Endothelial cell of umbilical vein (primary cell): ENCODE measurements around the gene MAPK4. TPM values are rescaled to one million over a fixed set of nuclear protein-coding genes. Genes with fewer than 3 reads are reported as not detected.

Experiments used
- BruUV-seq: library from RNA; stranded (reverse); fragments of 400-500 nt; replicated peaks from 2 replicates; lab custom pipeline; 2021; lab: Mats Ljungman, UMichigan
- CTCF ChIA-PET: fragments of 300-600, 350-600 bp; sonication (Branson Sonifier 250); formaldehyde crosslinking; loops from one replicate; lab custom pipeline; 2021; ENCODE audit warnings: antibody characterized with exemption, inconsistent platforms; lab: Charles Lee
- POLR2A ChIA-PET: fragments of 300-600, 350-600 bp; sonication (Branson Sonifier 250); formaldehyde crosslinking; loops from one replicate; lab custom pipeline; 2021; ENCODE audit warnings: antibody characterized with exemption, inconsistent platforms; lab: Charles Lee
- DNase-seq: peaks from one replicate; pipeline ENCODE4 v3.0.0-alpha.2; 2011; ENCODE audit warnings: low read depth, low spot score
- FAIRE-seq: peaks from 2 replicates; lab custom pipeline; 2011; peaks lifted over from hg19 to GRCh38; lab: Jason Lieb, UNC
- H2AFZ ChIP-seq: 2 replicates; pipeline ENCODE4 v1.6.0; 2012; ENCODE audit warnings: low read depth, low read length, control low read depth, inconsistent platforms
- H3K27ac ChIP-seq: 2 replicates; pipeline ENCODE4 v1.5.1; 2011; ENCODE audit warnings: low read depth, mild to moderate bottlenecking, control low read depth, low read length, moderate library complexity; ENCODE audit not compliant: insufficient read depth
- H3K27me3 ChIP-seq, 2 experiments: 2 replicates each; pipeline versions ENCODE4 v1.6.0 to v1.6.1; 2011; ENCODE audit warnings: low read length in 2 of 2, mixed read lengths in 1 of 2; ENCODE audit not compliant: control insufficient read depth in 2 of 2, insufficient read depth in 2 of 2
- H3K36me3 ChIP-seq, 2 experiments: 2 replicates in 1 of 2; 3 replicates in 1 of 2; pipeline ENCODE4 v1.5.1; 2011; ENCODE audit warnings: low read length in 2 of 2, mild to moderate bottlenecking in 1 of 2, moderate library complexity in 1 of 2; ENCODE audit not compliant: control insufficient read depth in 2 of 2, insufficient read depth in 2 of 2; ENCODE audit errors: extremely low read depth in 1 of 2
- H3K4me1 ChIP-seq: 3 replicates; pipeline ENCODE4 v1.5.1; 2011; ENCODE audit warnings: mild to moderate bottlenecking, low read length; ENCODE audit not compliant: control insufficient read depth, insufficient read depth; ENCODE audit errors: extremely low read depth
- H3K4me2 ChIP-seq: 2 replicates; pipeline ENCODE4 v1.6.1; 2011; ENCODE audit warnings: low read length, control low read depth, mixed read lengths; ENCODE audit not compliant: insufficient read depth
- H3K4me3 ChIP-seq, 3 experiments: fragments of 200-600 bp in 1 of 3; sonication (generic), shearing (Covaris generic) in 1 of 3; replicated peaks in 1 of 3; 2 replicates each; pipeline ENCODE4 v1.5.1; 2011 to 2016; ENCODE audit warnings: control low read depth in 3 of 3, low read length in 3 of 3, mild to moderate bottlenecking in 2 of 3, inconsistent platforms in 1 of 3, low read depth in 1 of 3, moderate library complexity in 1 of 3; ENCODE audit not compliant: insufficient read depth in 1 of 3
- H3K79me2 ChIP-seq: 2 replicates; pipeline ENCODE4 v1.6.0; 2012; ENCODE audit warnings: low read length, inconsistent platforms; ENCODE audit not compliant: control insufficient read depth, insufficient read depth
- H3K9ac ChIP-seq: replicated peaks from 2 replicates; pipeline ENCODE3; 2011; ENCODE audit warnings: low read length, control low read depth; ENCODE audit not compliant: insufficient read depth; ENCODE audit errors: extremely low read depth
- H3K9me1 ChIP-seq: replicated peaks from 3 replicates; pipeline ENCODE4 v1.6.0; 2011; ENCODE audit warnings: mild to moderate bottlenecking, low read length; ENCODE audit not compliant: control insufficient read depth, insufficient read depth; ENCODE audit errors: extremely low read depth
- H3K9me3 ChIP-seq: replicated peaks from 2 replicates; pipeline ENCODE4 v1.5.1; 2012; ENCODE audit warnings: low read length, inconsistent platforms; ENCODE audit not compliant: control insufficient read depth, insufficient read depth
- H4K20me1 ChIP-seq: replicated peaks from 2 replicates; pipeline ENCODE3; 2011; ENCODE audit warnings: mild to moderate bottlenecking, low read length; ENCODE audit not compliant: control insufficient read depth, insufficient read depth; ENCODE audit errors: extremely low read depth
- CTCF ChIP-seq, 2 donors: IDR thresholded peaks; 1 replicate in 1 of 2; 2 replicates in 1 of 2; pipeline ENCODE4 v1.5.1; 2011; ENCODE audit warnings: low read length in 2 of 2, mild to moderate bottlenecking in 2 of 2, moderate library complexity in 2 of 2, control low read depth in 1 of 2, inconsistent platforms in 1 of 2, low read depth in 1 of 2; ENCODE audit not compliant: insufficient read depth in 1 of 2; ENCODE audit errors: extremely low read depth in 1 of 2
- EZH2 ChIP-seq: IDR thresholded peaks from 2 replicates; pipeline ENCODE4 v1.6.1; 2012; ENCODE audit warnings: borderline replicate concordance, low read depth, mild to moderate bottlenecking, moderate library complexity, low read length, inconsistent platforms; ENCODE audit not compliant: severe bottlenecking
- FOS ChIP-seq: IDR thresholded peaks from 2 replicates; pipeline ENCODE4 v1.6.1; 2011; ENCODE audit warnings: mild to moderate bottlenecking, low read length, moderate library complexity, borderline replicate concordance; ENCODE audit not compliant: insufficient read depth
- GATA2 ChIP-seq: IDR thresholded peaks from 2 replicates; pipeline ENCODE4 v1.7.0; 2011; ENCODE audit warnings: low read depth, mild to moderate bottlenecking, moderate library complexity, mixed read lengths, low read length; ENCODE audit not compliant: insufficient read length, insufficient read depth
- JUN ChIP-seq: IDR thresholded peaks from 2 replicates; pipeline ENCODE4 v1.6.1; 2011; ENCODE audit warnings: borderline replicate concordance, low read depth; ENCODE audit not compliant: insufficient read length, insufficient read depth
- MAX ChIP-seq: IDR thresholded peaks from 2 replicates; pipeline ENCODE4 v1.6.1; 2011; ENCODE audit not compliant: insufficient read depth, insufficient read length
- MYC ChIP-seq: IDR thresholded peaks from one replicate; pipeline ENCODE4 v1.6.1; 2011; ENCODE audit warnings: mild to moderate bottlenecking, low read depth, low read length
- POLR2A ChIP-seq: IDR thresholded peaks from 2 replicates; pipeline ENCODE4 v1.6.1; 2012; ENCODE audit warnings: low read depth, mild to moderate bottlenecking, control low read depth, low read length
- POLR2AphosphoS5 ChIP-seq: IDR thresholded peaks from 2 replicates; pipeline ENCODE4 v1.6.1; 2012; ENCODE audit warnings: low read depth, mild to moderate bottlenecking, control low read depth, low read length, moderate library complexity; ENCODE audit not compliant: insufficient read depth
- dilution Hi-C: fragments of 300-500 bp; cut with MboI; formaldehyde crosslinking; loops from one replicate; pipeline ENCODE4 v1.15.0; 2019; ENCODE audit warnings: low sequenced_read_pairs; ENCODE audit not compliant: extremely low pct_ligation_motif_present
- intact Hi-C: fragments of 100-400 bp; cut with micrococcal nuclease; formaldehyde crosslinking; loops from one replicate; pipeline ENCODE4 v1.10.0; 2022
- polyA plus RNA-seq, 4 experiments: library from polyadenylated mRNA; depleted of rRNA in 3 of 4; stranded (reverse) in 3 of 4; unstranded in 1 of 4; fragments of >200 nt; gene quantifications; 2 replicates each; pipeline versions ENCODE4 v1.2.1 to v1.2.3, GENCODE V29; 2011 to 2012; ENCODE audit warnings: missing spikeins in 1 of 4
- total RNA-seq: library from RNA; stranded (reverse); gene quantifications from 2 replicates; pipeline ENCODE4 v1.2.3, GENCODE V29; 2021

The MAPK4 gene
- total and polyA plus RNA-seq, 2 donors (not counting 3 experiments of a cell fraction or from before 2014, with no cell fraction given) = not detected

- Histone ChIP-seq H3K4me1 (no peaks in the 10 kb centered on the region), H3K9me1 (no peaks in the 10 kb centered on the region), H3K4me2 (no peak overlapping the region), H3K79me2 (no peaks in the 10 kb centered on the region), H3K9me3 (no peaks in the 10 kb centered on the region), H3K27ac (no peak overlapping the region), H3K36me3 (no peaks in the 10 kb centered on the region), H2AFZ (no peak overlapping the region), H3K9ac (no peak overlapping the region), H3K27me3 (no peaks in the 10 kb centered on the region), H3K4me3 (no peak overlapping the region), H4K20me1 (no peaks in the 10 kb centered on the region)
- DNase-seq (no peak), FAIRE-seq (no peak)
- no TSS peak for BruUV-seq
- intact Hi-C loops = no loop called here
- TF ChIP-seq MYC (no peak), POLR2AphosphoS5 (no peak), FOS (no peak), MAX (no peak), CTCF (IDR thresholded peaks at IDR 0.05; ENCODE audit: extremely low read depth in 1 of 2, insufficient read depth in 1 of 2, low read depth in 1 of 2, low read length in 2 of 2) (no peak), JUN (no peak), GATA2 (no peak), EZH2 (no peak), POLR2A (no peak)
- dilution Hi-C loops = no loop called here
- POLR2A ChIA-PET = no interaction called here
- CTCF ChIA-PET = no interaction called here
These were observed 149.3 kb downstream of the MAPK4 start for GRCh38 chr18:50709193-50709592.
